Choroid plexus epithelial cell (primary cell): ENCODE results near the gene RBL2.

ENCODE experiments used
- DNase-seq: peaks from one replicate; pipeline ENCODE4 v3.0.0-alpha.2; 2010; ENCODE audit warnings: low read depth
- H3K4me3 ChIP-seq: 2 replicates; pipeline ENCODE4 v1.5.1; 2011; ENCODE audit warnings: low read depth, mild to moderate bottlenecking, control low read depth, low read length, moderate library complexity
- TF ChIP-seq, protein P1 (sequence below): conservative IDR thresholded peaks from 2 replicates; pipeline ENCODE4 v1.5.1; 2011; ENCODE audit warnings: low read depth, mild to moderate bottlenecking, control low read depth, inconsistent platforms, low read length, moderate library complexity

The RBL2 gene

DNA sequence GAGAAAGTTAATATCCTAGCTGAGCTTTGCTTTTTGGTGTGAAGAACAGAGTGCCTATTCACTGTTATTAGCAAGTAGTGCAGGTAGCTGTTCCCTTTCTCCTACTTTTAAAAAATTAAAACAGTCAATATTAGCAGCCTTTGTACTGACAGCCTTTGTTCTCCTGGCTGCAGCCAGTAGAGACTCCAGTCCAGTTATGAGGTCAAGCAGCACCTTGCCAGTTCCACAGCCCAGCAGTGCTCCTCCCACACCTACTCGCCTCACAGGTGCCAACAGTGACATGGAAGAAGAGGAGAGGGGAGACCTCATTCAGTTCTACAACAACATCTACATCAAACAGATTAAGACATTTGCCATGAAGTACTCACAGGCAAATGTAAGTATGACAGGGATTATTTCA lies 46.1 kb downstream of the RBL2 start:
- no peak for DNase-seq
- no peak overlapping the region for H3K4me3 ChIP-seq
- TF ChIP-seq, protein P1, sequence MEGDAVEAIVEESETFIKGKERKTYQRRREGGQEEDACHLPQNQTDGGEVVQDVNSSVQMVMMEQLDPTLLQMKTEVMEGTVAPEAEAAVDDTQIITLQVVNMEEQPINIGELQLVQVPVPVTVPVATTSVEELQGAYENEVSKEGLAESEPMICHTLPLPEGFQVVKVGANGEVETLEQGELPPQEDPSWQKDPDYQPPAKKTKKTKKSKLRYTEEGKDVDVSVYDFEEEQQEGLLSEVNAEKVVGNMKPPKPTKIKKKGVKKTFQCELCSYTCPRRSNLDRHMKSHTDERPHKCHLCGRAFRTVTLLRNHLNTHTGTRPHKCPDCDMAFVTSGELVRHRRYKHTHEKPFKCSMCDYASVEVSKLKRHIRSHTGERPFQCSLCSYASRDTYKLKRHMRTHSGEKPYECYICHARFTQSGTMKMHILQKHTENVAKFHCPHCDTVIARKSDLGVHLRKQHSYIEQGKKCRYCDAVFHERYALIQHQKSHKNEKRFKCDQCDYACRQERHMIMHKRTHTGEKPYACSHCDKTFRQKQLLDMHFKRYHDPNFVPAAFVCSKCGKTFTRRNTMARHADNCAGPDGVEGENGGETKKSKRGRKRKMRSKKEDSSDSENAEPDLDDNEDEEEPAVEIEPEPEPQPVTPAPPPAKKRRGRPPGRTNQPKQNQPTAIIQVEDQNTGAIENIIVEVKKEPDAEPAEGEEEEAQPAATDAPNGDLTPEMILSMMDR = no peak

DNA sequence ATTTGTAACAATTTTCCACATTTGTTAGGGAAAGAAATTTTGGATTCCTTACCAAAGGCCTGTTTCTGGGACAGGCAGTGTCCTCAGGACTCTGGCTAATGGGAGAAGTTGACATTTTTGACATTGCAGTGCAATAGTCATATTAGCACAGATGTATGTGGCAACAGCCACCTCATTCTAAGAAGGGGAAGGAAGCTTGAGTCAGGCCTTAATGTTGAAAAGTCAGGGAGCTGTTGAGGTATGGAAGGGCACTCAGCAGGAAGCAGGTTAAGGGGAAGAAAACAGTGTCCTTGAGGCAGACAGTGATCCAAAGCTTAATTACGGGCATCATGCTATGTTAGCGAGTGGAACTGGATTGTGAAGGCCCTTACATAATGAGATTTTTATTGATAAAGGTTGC lies 47.9 kb downstream of the RBL2 start:
- peak; percentile 31 for DNase-seq
- TF ChIP-seq, protein P1 = no peak

DNA sequence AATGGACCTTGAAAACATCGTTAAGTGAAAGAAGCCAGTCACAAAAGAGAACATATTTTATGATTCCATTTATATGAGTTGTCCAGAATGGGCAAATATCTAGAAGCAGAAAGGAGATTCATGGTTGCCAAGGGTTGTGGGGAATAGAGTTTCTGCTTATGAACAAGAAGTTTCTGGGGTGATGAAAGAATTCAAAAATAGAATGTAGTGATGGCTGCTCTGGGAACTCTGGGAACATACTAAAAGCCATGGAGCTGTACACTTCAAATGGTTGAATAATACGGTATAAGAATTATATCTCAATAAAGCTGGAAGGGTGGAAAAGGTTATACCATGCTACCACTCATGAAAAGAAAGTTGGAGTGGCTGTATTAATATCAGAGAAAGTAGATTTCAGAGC lies 50.3 kb downstream of the RBL2 start:
- TF ChIP-seq, protein P1 = no peak
- H3K4me3 ChIP-seq = no peak overlapping the region
- no peak for DNase-seq

More for the DNA sequence above, 47.9 kb downstream of the RBL2 start:
- H3K4me3 ChIP-seq = no peak overlapping the region

DNA sequence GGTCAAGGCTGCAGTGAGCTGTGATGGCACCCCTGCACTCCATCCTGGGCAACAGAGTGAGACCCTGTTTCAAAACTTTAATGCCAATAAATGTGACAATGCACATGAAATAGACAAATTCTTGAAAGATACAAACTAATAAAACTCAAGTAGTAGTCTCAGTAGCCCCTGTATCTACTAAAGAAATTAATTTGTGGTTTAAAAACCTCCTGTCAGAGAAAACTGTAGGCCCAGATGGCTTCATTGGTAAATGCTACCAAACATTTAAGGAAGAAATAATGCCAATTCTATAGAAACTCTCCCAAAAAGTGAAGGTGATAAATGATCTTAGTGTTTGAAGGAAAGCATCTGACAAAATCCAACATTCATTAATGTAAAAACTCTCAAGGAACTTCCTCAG lies 52.0 kb downstream of the RBL2 start:
- H3K4me3 ChIP-seq = no peak overlapping the region
- DNase-seq = no peak
- TF ChIP-seq, protein P1 = no peak

DNA sequence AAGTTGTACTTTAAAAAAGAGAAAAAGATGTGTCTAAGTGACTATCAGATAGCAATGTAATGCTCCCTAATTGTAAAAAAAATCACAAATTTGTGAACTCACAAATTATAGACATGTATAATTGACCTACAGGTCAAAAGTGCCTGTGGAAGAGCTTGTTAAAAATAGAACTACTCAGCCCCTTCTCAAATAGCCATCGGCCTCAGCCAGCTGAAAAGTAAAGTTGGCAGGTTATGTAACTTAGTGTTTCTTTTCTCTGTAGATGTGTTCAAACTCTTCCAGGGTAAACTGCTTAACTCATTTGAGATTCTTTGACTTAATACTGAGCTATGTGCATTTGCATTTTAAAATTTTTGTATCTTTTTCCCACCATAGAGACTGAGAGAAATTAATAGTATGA lies 55.5 kb downstream of the RBL2 start:
- H3K4me3 ChIP-seq = no peak overlapping the region
- TF ChIP-seq, protein P1 = no peak
- DNase-seq = no peak

DNA sequence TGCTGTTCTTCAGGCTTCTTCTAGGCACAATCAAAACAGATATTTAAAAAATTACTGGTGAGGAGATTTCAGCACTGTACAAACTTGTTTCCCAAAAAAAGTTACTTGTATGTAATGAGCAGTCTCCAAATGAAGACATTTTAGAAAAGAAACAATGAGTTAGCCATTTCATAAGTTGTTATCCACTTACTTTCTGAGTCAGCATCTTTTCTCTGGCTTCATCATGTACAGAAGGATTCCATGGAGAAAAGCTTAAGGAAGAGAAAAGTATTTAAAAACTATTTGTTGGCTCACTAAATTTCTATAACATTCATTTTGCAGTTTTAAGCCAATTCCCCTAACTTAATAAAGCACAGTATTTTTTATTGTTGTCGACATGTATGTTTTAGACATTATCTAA lies 58.2 kb downstream of the RBL2 start:
- TF ChIP-seq, protein P1 = no peak
- H3K4me3 ChIP-seq = no peak overlapping the region
- no peak for DNase-seq

DNA sequence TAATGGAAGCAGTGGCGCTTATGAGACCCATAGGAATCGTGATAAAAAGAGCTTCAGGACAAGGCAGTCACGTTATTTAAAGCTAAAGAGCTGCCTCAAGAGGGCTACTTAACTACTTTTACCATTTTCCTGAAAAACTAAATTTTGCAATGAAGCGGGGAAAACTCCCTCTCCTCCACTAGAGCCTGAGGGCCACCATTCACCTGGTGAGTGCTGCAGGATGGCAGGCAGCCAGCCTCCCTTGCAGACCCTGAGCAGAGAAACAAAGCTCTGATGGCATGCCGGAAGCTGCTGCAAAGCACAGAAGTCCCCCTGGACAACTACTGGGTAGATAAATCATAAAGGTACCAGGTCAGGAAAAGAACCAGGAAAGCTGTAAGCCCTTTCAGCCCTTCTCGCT lies 60.4 kb downstream of the RBL2 start:
- TF ChIP-seq, protein P1 = no peak

More for the DNA sequence above, 60.4 kb downstream of the RBL2 start:
- no peak overlapping the region for H3K4me3 ChIP-seq
- no peak for DNase-seq
